ENCODE results near the gene RNF141.

- TF ChIP-seq CTCF (IDR thresholded peaks at IDR 0.05; ENCODE audit: poor library complexity, severe bottlenecking) (no peak), EP300 (conservative IDR thresholded peaks at IDR 0.05; ENCODE audit: poor library complexity, severe bottlenecking) (no peak), MXI1 (conservative IDR thresholded peaks at IDR 0.05; ENCODE audit: poor library complexity, severe bottlenecking) (no peak), RAD21 (conservative IDR thresholded peaks at IDR 0.05) (no peak), EZH2 (IDR thresholded peaks at IDR 0.05; ENCODE audit: borderline replicate concordance, insufficient read depth, low read length, poor library complexity, severe bottlenecking) (no peak), SMC3 (conservative IDR thresholded peaks at IDR 0.05; ENCODE audit: poor library complexity) (no peak)
- TF ChIP-seq, protein P1, sequence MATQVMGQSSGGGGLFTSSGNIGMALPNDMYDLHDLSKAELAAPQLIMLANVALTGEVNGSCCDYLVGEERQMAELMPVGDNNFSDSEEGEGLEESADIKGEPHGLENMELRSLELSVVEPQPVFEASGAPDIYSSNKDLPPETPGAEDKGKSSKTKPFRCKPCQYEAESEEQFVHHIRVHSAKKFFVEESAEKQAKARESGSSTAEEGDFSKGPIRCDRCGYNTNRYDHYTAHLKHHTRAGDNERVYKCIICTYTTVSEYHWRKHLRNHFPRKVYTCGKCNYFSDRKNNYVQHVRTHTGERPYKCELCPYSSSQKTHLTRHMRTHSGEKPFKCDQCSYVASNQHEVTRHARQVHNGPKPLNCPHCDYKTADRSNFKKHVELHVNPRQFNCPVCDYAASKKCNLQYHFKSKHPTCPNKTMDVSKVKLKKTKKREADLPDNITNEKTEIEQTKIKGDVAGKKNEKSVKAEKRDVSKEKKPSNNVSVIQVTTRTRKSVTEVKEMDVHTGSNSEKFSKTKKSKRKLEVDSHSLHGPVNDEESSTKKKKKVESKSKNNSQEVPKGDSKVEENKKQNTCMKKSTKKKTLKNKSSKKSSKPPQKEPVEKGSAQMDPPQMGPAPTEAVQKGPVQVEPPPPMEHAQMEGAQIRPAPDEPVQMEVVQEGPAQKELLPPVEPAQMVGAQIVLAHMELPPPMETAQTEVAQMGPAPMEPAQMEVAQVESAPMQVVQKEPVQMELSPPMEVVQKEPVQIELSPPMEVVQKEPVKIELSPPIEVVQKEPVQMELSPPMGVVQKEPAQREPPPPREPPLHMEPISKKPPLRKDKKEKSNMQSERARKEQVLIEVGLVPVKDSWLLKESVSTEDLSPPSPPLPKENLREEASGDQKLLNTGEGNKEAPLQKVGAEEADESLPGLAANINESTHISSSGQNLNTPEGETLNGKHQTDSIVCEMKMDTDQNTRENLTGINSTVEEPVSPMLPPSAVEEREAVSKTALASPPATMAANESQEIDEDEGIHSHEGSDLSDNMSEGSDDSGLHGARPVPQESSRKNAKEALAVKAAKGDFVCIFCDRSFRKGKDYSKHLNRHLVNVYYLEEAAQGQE (IDR thresholded peaks at IDR 0.05; ENCODE audit: borderline replicate concordance), result no peak
Observed at GRCh38 chr11:10522276-10522675, 18.7 kb downstream of the RNF141 start.

All from neural cell (in vitro differentiated cells).